ENCODE results near the gene ASCC3. TPM values are rescaled to one million over a fixed set of nuclear protein-coding genes. Genes with fewer than 3 reads are reported as not detected.
A peak's percentile ranks its signal among the peaks of the same experiment; 100 is the strongest.

Gene ASCC3
- total RNA-seq, 1 donor from 2014 or later, result 57.9 TPM

GRCh38 chr6:100856146-100856545 is 25.0 kb downstream of the ASCC3 start:
- H3K27ac Mint-ChIP-seq (ENCODE audit: unreplicated experiment), result no peak overlapping the region
- TF ChIP-seq, protein P1, sequence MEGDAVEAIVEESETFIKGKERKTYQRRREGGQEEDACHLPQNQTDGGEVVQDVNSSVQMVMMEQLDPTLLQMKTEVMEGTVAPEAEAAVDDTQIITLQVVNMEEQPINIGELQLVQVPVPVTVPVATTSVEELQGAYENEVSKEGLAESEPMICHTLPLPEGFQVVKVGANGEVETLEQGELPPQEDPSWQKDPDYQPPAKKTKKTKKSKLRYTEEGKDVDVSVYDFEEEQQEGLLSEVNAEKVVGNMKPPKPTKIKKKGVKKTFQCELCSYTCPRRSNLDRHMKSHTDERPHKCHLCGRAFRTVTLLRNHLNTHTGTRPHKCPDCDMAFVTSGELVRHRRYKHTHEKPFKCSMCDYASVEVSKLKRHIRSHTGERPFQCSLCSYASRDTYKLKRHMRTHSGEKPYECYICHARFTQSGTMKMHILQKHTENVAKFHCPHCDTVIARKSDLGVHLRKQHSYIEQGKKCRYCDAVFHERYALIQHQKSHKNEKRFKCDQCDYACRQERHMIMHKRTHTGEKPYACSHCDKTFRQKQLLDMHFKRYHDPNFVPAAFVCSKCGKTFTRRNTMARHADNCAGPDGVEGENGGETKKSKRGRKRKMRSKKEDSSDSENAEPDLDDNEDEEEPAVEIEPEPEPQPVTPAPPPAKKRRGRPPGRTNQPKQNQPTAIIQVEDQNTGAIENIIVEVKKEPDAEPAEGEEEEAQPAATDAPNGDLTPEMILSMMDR (IDR thresholded peaks at IDR 0.05; ENCODE audit: unreplicated experiment), result no peak
- no peaks in the 10 kb centered on the region for H3K36me3 Mint-ChIP-seq (ENCODE audit: low read depth, unreplicated experiment)
- no peaks in the 10 kb centered on the region for H3K9me3 Mint-ChIP-seq (ENCODE audit: unreplicated experiment)
- H3K27me3 Mint-ChIP-seq (ENCODE audit: unreplicated experiment), result no peaks in the 10 kb centered on the region
- H3K4me1 Mint-ChIP-seq (ENCODE audit: unreplicated experiment), result no peaks in the 10 kb centered on the region
- no peak for DNase-seq (ENCODE audit: low spot score)
- no peak overlapping the region for H3K4me3 Mint-ChIP-seq (ENCODE audit: unreplicated experiment)

- DNase-seq (ENCODE audit: low spot score), result no peak
These were observed 29.3 kb downstream of the ASCC3 start for GRCh38 chr6:100851819-100852218.

GRCh38 chr6:100850174-100850573 is 31.0 kb downstream of the ASCC3 start:
- DNase-seq (ENCODE audit: low spot score), result no peak
- Mint-ChIP-seq H3K27ac (ENCODE audit: unreplicated experiment) (no peak overlapping the region), H3K27me3 (ENCODE audit: unreplicated experiment) (no peaks in the 10 kb centered on the region), H3K36me3 (ENCODE audit: low read depth, unreplicated experiment) (no peaks in the 10 kb centered on the region), H3K4me3 (ENCODE audit: unreplicated experiment) (no peak overlapping the region), H3K9me3 (ENCODE audit: unreplicated experiment) (no peaks in the 10 kb centered on the region), H3K4me1 (ENCODE audit: unreplicated experiment) (no peaks in the 10 kb centered on the region)
- TF ChIP-seq, protein P1 (IDR thresholded peaks at IDR 0.05; ENCODE audit: unreplicated experiment), result no peak

More at GRCh38 chr6:100851819-100852218, 29.3 kb downstream of the ASCC3 start:
- Mint-ChIP-seq H3K36me3 (ENCODE audit: low read depth, unreplicated experiment) (no peaks in the 10 kb centered on the region), H3K9me3 (ENCODE audit: unreplicated experiment) (no peaks in the 10 kb centered on the region), H3K27ac (ENCODE audit: unreplicated experiment) (no peak overlapping the region), H3K4me1 (ENCODE audit: unreplicated experiment) (no peaks in the 10 kb centered on the region), H3K27me3 (ENCODE audit: unreplicated experiment) (no peaks in the 10 kb centered on the region), H3K4me3 (ENCODE audit: unreplicated experiment) (peak overlapping the region; percentile 57)
- TF ChIP-seq, protein P1 (IDR thresholded peaks at IDR 0.05; ENCODE audit: unreplicated experiment), result no peak

DNA sequence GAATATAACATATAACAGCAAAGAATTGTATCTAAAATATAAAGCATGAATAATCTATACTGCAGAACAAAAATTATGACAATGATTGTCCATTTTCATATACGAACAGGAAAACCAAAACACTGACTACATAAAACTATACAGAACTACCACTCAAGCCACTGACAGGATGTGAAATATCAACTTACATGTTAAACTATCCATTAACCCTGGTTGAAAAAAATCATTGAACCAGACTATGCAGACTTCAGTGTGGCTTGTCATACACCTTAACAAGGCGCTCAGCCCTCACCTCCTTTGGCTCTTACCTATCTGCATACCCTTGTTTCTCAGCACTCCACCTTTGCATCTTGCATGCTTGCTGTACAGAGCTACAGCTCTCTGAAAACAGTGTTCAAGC is 34.9 kb downstream of the ASCC3 start:
- Mint-ChIP-seq H3K9me3 (ENCODE audit: unreplicated experiment) (no peaks in the 10 kb centered on the region), H3K27ac (ENCODE audit: unreplicated experiment) (no peak overlapping the region)
- TF ChIP-seq, protein P1 (IDR thresholded peaks at IDR 0.05; ENCODE audit: unreplicated experiment), result no peak

DNA sequence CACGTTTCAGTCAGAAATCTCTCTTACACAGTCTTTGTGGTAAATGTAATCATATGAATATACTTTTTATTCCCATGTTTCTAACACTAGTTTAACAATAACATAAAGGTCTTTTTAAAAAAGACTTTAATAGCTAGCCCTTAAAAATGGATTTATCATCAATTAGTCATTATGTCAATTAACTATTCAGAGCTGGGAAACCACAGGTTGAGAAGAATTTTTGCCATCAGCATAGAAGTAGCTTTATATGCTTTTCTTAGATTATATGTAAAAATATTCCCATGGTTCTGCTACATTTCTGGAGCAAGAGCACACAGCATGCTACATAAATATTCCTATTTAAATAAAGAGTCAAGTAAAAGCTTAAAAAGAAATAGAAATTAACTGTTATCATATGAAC is 35.5 kb downstream of the ASCC3 start:
- H3K36me3 Mint-ChIP-seq (ENCODE audit: low read depth, unreplicated experiment), result no peaks in the 10 kb centered on the region
- TF ChIP-seq, protein P1 (IDR thresholded peaks at IDR 0.05; ENCODE audit: unreplicated experiment), result no peak
- no peak overlapping the region for H3K4me3 Mint-ChIP-seq (ENCODE audit: unreplicated experiment)
- H3K9me3 Mint-ChIP-seq (ENCODE audit: unreplicated experiment), result no peaks in the 10 kb centered on the region
- DNase-seq (ENCODE audit: low spot score), result no peak
- H3K4me1 Mint-ChIP-seq (ENCODE audit: unreplicated experiment), result no peaks in the 10 kb centered on the region
- H3K27me3 Mint-ChIP-seq (ENCODE audit: unreplicated experiment), result no peaks in the 10 kb centered on the region
- no peak overlapping the region for H3K27ac Mint-ChIP-seq (ENCODE audit: unreplicated experiment)

More for the DNA sequence above, 34.9 kb downstream of the ASCC3 start:
- Mint-ChIP-seq H3K36me3 (ENCODE audit: low read depth, unreplicated experiment) (no peaks in the 10 kb centered on the region), H3K27me3 (ENCODE audit: unreplicated experiment) (no peaks in the 10 kb centered on the region), H3K4me3 (ENCODE audit: unreplicated experiment) (no peak overlapping the region), H3K4me1 (ENCODE audit: unreplicated experiment) (no peaks in the 10 kb centered on the region)
- no peak for DNase-seq (ENCODE audit: low spot score)

Data from endothelial cell (in vitro differentiated cells).